AG04449 (cell line): ENCODE results near the gene NGF.

Experiments
- CTCF ChIA-PET: fragments of 350-600 bp; formaldehyde crosslinking; extraction: SDS; loops from one replicate; lab custom pipeline; 2021; ENCODE audit warnings: antibody characterized with exemption; lab: Yijun Ruan, JAX
- POLR2A ChIA-PET: fragments of 400-600, 350-600 bp; formaldehyde crosslinking; extraction: SDS; loops from one replicate; lab custom pipeline; 2020; ENCODE audit warnings: antibody characterized with exemption, inconsistent platforms; lab: Yijun Ruan, JAX
- DNase-seq: peaks from one replicate; pipeline ENCODE4 v3.0.0-alpha.2; 2010; ENCODE audit warnings: low read depth, low spot score
- H3K4me3 ChIP-seq: 2 replicates; pipeline ENCODE4 v1.5.1; 2011; ENCODE audit warnings: low read depth, mild to moderate bottlenecking, control low read depth, low read length
- TF ChIP-seq, protein P1 (sequence below): IDR thresholded peaks from one replicate; pipeline ENCODE4 v1.5.1; 2011; ENCODE audit warnings: mild to moderate bottlenecking, moderate library complexity, low read length, control low read depth, inconsistent platforms; ENCODE audit not compliant: insufficient read depth; ENCODE audit errors: missing control alignments

The NGF gene

DNA sequence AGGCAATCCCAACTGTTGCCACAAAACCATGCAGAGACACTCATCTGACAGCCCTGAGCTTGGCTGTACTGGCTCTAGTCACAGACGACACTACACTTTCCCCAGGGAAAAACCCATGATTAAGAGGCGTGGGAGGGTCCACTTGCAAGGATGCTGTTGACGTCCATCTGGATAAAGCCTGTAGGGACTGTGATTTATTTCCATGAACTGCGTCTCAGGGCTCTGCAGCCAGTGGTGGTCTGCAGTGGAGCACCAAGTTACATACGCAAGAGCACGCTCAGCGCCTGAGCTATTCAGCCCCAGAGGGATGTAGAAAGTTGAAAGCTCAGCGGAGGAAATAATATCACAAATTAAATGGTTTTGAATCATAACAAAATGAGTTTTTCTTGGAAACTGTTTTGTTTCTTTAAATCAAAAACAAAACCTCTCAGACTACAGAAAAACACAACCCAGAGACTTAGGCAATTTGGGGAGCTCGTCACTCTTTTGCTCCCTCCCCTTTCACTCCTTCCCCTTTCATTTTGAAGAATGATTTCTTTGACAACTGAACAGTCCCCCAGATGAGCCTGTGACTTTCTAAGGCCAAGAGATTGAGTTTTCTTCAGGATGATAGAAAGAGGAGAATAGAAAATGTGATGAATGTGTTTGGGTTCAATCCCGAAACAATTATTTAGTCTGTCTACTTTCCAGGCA lies 71.2 kb downstream of the NGF start:
- DNase-seq: no peak
- POLR2A ChIA-PET: no interaction called here
- TF ChIP-seq, protein P1, sequence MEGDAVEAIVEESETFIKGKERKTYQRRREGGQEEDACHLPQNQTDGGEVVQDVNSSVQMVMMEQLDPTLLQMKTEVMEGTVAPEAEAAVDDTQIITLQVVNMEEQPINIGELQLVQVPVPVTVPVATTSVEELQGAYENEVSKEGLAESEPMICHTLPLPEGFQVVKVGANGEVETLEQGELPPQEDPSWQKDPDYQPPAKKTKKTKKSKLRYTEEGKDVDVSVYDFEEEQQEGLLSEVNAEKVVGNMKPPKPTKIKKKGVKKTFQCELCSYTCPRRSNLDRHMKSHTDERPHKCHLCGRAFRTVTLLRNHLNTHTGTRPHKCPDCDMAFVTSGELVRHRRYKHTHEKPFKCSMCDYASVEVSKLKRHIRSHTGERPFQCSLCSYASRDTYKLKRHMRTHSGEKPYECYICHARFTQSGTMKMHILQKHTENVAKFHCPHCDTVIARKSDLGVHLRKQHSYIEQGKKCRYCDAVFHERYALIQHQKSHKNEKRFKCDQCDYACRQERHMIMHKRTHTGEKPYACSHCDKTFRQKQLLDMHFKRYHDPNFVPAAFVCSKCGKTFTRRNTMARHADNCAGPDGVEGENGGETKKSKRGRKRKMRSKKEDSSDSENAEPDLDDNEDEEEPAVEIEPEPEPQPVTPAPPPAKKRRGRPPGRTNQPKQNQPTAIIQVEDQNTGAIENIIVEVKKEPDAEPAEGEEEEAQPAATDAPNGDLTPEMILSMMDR: no peak
- CTCF ChIA-PET: interaction anchor here (1.7 to 1.9 kb wide), 2 partner anchors 9 to 129 kb away, joined by 6 to 7 read pairs; no protein-coding TSS in a partner anchor
- H3K4me3 ChIP-seq: no peak overlapping the region

DNA sequence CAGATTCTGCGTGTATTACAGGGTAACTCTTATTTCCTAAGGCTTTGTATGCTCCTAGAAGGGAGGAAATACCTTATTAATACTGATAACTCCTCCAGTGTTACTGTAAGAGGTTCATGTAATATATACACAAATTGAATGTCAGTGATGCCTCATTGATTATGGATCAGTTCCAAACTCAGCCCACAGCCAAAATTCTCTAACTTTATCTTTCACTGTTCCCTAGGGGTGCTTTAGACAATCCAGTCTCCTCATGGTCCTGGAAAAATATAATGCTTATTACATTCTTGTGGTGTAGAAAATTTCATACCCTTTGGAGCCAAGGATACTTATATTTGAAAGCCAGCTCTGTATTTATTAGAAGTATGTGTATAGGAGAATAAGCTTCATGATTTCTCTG lies 73.0 kb downstream of the NGF start:
- TF ChIP-seq, protein P1: no peak
- ChIA-PET POLR2A (no interaction called here), CTCF (interaction anchor here (1.1 to 1.4 kb wide), 2 partner anchors 10 to 127 kb away, joined by 3 to 4 read pairs; no protein-coding TSS in a partner anchor)
- H3K4me3 ChIP-seq: no peak overlapping the region
- no peak for DNase-seq

DNA sequence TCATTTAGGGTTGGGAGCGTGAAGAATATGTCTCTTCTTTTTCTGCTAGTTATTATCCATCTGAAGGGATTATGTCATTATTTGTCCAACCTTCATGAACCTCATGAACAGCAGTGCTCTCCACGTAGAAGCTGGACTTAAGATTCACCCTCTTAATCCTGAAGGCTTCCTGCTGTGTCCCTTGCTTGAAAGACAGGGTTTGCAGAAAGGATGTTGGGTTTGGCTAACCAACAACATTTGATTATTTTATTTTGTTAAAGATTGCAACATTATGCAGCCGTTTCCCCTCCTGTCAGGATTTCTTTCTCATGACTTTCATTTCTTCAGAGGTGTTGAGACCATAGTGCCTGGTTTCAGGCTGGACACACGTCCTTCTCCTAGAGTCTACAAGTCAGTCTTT lies 75.2 kb downstream of the NGF start:
- POLR2A ChIA-PET: no interaction called here
- no peak for DNase-seq
- TF ChIP-seq, protein P1: no peak
- CTCF ChIA-PET: no interaction called here
- H3K4me3 ChIP-seq: no peak overlapping the region

DNA sequence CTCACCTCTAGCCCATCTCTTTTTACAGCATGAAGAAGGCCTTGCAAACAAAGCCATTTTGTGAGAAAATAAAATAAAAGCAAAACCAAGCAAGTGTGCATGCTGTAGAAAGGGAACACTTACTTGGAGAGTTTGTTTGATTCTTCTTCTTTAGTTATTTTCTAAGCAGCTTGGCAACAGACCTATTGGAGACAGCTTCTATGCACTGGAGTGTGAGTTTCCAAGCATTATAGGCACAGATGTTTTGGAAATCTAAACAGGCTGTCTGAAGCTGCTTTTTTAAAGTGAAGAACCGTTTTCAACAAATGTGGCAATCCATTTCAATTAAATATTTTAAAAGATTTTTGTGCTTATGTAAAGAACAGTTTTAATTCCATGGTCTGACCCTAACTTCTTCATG lies 76.6 kb downstream of the NGF start:
- ChIA-PET POLR2A (no interaction called here), CTCF (interaction anchor here (0.7 to 2.7 kb wide), 6 partner anchors 9 to 124 kb away, joined by 3 to 16 read pairs (median 4); no protein-coding TSS in a partner anchor)
- no peak for DNase-seq
- no peak overlapping the region for H3K4me3 ChIP-seq
- TF ChIP-seq, protein P1: no peak

DNA sequence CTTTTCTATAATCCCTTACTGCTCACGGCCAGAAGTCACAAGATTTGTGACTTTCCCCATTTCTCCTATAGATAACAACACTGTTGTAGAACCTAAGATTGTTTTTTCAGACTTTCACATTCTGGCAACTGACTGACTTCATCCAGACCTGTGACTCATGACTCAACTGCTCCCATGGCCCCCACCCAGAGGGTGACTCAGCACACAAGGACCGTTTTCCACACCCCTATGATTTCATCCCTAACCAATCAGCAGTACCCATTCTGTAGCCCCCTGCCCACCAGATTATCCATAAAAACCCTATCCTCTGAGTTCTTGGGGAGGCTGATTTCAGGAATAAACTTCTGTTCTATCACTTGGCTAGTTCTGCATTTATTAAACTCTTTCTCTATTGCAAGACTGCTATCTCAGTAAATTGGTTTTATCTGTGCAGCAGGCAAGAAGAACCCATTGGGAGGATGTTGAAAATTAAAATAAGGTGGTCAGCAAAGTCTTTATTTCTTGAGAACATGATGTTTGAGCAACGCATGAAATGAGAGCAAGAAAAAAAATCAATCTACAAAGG lies 79.7 kb downstream of the NGF start:
- TF ChIP-seq, protein P1: no peak
- no peak overlapping the region for H3K4me3 ChIP-seq
- ChIA-PET POLR2A (no interaction called here), CTCF (no interaction called here)
- no peak for DNase-seq

DNA sequence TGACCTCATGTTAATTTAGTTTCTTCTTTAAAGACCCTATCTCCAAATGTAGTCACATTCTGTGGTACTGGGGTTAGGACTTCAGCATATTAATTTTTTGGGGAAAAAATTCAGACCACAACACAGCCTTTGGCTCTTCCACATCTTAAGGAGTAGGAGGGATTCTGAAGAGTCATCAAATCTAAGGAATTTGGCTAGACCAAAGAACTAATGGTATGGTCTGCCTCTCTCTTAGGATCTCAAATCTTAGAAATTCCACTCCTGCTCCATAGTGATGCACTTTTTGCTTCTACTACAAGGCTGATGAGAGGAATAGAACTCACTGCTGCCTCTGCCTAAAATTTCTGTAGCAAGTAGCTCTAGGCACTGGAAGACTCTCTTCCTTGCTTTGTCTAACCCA lies 80.5 kb downstream of the NGF start:
- ChIA-PET POLR2A (no interaction called here), CTCF (interaction anchor here (1.0 kb wide), 1 partner anchor 118 kb away, joined by 3 read pairs; no protein-coding TSS in a partner anchor)
- TF ChIP-seq, protein P1: no peak
- DNase-seq: no peak
- no peak overlapping the region for H3K4me3 ChIP-seq
